ENCODE data around the gene MYDGF. TPM values are rescaled to one million over a fixed set of nuclear protein-coding genes. Genes with fewer than 3 reads are reported as not detected.

MYDGF gene
- total RNA-seq, 4 donors from 2014 or later, result 33.2 to 52.5 (median 41.5) TPM

DNA sequence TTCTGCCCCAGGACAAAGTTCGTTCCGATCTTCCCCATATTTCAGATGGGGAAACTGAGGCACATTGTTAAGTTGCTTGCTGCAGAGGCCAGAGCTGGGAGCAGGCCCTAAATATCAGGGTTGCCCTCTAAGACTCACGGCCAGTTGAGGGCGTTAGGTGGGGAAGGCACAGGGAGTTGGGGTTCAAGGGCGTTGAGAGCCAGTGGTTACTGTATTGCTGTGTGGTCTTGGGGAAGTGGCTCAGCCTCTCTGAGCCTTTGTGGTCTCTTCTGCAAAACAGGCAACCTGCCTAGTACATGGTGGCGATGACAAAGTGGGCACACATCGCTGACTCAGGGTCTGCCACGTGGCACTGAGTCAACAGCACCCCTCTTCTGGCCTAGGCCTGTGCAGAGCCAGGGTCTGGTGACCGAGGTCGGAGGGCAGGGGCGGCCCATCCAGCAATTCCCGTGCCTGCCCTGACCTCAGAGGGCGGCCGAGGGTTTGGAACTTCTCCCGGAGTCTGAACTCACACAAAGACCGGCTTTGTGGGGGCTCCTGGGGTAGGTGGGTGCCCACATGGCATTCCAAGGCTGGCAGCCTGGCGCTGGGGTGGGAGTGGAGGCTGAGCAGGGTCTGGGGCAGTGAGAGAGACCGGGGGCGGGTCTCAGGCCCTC, 20.6 kb downstream of the MYDGF start:
- WGBS, 2 donors, result 79 to 97% methylated on average over 6 to 8 of the region's 19 CpGs
- H3K9me3 ChIP-seq, result no peaks in the 10 kb centered on the region
- peak overlapping the region in 1 of 4 donors; percentile 14 for H3K27ac ChIP-seq
- peaks cover 0 to 35% (median 9%) of the 10 kb centered on the region in 3 donors for H3K4me1 ChIP-seq
- H3K4me3 ChIP-seq, result no peak overlapping the region
- DNase-seq, result no peak
- H3K27me3 ChIP-seq, result no peaks in the 10 kb centered on the region
- H3K36me3 ChIP-seq, result peaks cover 0 to 26% (median 4%) of the 10 kb centered on the region in 3 donors
- intact Hi-C loops (cut with DNase I), result no loop called here
- TF ChIP-seq POLR2A (IDR thresholded peaks at IDR 0.05), result no peak
- TF ChIP-seq, protein P1, sequence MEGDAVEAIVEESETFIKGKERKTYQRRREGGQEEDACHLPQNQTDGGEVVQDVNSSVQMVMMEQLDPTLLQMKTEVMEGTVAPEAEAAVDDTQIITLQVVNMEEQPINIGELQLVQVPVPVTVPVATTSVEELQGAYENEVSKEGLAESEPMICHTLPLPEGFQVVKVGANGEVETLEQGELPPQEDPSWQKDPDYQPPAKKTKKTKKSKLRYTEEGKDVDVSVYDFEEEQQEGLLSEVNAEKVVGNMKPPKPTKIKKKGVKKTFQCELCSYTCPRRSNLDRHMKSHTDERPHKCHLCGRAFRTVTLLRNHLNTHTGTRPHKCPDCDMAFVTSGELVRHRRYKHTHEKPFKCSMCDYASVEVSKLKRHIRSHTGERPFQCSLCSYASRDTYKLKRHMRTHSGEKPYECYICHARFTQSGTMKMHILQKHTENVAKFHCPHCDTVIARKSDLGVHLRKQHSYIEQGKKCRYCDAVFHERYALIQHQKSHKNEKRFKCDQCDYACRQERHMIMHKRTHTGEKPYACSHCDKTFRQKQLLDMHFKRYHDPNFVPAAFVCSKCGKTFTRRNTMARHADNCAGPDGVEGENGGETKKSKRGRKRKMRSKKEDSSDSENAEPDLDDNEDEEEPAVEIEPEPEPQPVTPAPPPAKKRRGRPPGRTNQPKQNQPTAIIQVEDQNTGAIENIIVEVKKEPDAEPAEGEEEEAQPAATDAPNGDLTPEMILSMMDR (IDR thresholded peaks at IDR 0.05), result no peak

DNA sequence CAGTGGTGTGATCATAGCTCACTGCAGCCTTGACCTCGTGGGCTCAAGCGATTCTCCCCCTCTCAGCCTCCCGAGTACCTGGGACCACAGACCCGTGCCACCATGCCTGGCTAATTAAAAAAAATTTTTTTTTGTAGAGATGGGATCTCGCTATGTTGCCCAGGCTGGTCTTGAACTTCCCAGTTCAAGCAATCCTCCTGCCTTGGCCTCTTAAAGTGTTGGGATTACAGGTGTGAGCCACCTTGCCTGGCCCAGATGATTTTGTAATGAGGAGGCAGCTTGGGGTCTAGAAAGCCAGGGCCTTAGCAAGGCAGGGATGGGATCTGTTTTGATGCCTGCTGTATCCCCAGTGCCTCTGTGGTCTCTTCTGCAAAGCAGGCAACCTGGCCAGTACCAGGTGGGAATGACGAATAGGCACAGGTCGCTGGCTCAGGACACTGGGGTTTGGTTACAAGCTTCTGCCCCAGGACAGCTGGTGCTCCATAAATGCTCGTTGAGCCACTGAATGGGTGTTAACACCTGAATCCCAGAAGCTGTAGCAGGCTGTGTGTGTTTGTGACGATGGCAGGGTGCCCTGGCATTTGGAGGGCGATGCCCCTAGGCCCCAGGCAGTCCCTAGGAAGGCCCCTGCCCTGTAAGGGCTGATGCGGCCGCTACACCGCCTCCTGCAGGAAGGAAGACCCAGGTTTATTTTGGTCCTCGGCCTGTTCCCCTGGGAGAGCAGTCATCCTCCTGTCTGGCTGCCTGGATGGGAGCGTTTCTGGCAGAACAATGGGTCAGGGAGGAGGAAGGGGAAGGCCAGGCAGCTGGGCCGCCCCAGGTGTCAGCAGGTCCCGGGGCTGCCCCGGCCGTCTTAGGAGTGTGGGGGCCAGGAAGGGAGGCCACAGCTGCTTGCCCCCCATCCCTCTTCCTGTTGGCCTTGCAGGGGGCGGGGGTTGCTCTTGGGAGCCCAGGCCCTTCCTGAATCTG, 22.2 kb downstream of the MYDGF start:
- peaks cover 0 to 17% (median 4%) of the 10 kb centered on the region in 3 donors for H3K36me3 ChIP-seq
- DNase-seq, result no peak
- intact Hi-C loops (cut with DNase I), result no loop called here
- TF ChIP-seq POLR2A (IDR thresholded peaks at IDR 0.05), result no peak
- TF ChIP-seq, protein P1 (IDR thresholded peaks at IDR 0.05), result no peak
- H3K27me3 ChIP-seq, result no peaks in the 10 kb centered on the region
- H3K9me3 ChIP-seq, result no peaks in the 10 kb centered on the region
- peak overlapping the region in 3 of 4 donors; percentile 56 to 70 (median 59) for H3K27ac ChIP-seq
- no peak overlapping the region for H3K4me3 ChIP-seq
- 73 to 76% methylated on average over 6 to 7 of the region's 20 CpGs for WGBS, 2 donors
- H3K4me1 ChIP-seq, result peaks cover 0 to 35% (median 9%) of the 10 kb centered on the region in 3 donors

DNA sequence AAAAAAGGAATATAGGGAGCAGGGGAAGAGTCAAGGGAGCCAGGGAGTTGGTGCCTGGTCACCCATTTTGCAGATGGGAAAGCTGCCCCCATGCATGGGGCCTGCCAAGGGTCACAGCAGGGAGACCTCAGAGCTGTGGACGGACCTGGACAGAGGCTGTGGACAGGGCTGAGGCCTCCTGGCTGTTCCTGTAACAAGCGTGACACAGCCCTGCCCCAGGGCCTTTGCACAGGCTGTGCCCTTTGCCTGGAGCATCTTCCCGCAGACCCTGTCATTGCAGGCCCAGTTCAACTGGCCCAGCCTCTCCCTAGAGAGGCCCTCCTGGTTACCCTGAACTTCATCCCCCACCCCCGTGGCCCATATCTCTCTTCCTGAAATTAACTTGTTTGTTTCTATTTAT, 24.4 kb downstream of the MYDGF start:
- intact Hi-C loops (cut with DNase I), result no loop called here
- WGBS, 2 donors, result 93 to 100% methylated on average over 4 of the region's 4 CpGs
- Histone ChIP-seq H3K27ac (peak overlapping the region in 1 of 4 donors; percentile 56), H3K4me1 (peaks cover 9 to 45% (median 15%) of the 10 kb centered on the region in 3 donors), H3K36me3 (no peaks in the 10 kb centered on the region), H3K9me3 (no peaks in the 10 kb centered on the region), H3K4me3 (no peak overlapping the region), H3K27me3 (no peaks in the 10 kb centered on the region)
- DNase-seq, result no peak
- no peak for TF ChIP-seq POLR2A (IDR thresholded peaks at IDR 0.05)
- TF ChIP-seq, protein P1 (IDR thresholded peaks at IDR 0.05), result no peak

DNA sequence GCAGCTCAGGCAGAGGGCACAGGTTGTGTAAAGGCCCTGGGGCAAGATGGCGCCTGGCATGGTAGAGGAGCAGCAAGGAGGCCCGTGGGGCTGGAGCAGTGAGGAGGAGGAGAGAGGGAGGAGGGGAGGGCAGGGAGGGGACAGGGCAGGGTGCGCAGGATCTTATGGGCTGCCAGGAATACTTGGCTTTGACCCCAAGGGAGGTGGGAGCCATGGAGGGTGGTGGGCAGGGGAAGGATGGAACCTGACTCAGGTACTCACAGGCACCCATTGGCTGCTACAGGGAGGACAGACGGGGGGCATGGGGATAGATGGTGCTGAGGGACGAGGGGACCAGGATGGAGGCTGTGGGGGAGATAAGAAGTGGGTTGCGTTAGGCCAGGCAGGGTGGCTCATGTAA, 27.5 kb downstream of the MYDGF start:
- Histone ChIP-seq H3K36me3 (no peaks in the 10 kb centered on the region), H3K4me3 (no peak overlapping the region), H3K9me3 (no peaks in the 10 kb centered on the region), H3K27ac (no peak overlapping the region), H3K4me1 (peaks cover 21 to 44% (median 29%) of the 10 kb centered on the region in 3 donors), H3K27me3 (no peaks in the 10 kb centered on the region)
- DNase-seq, result no peak
- TF ChIP-seq, protein P1 (IDR thresholded peaks at IDR 0.05), result no peak
- intact Hi-C loops (cut with DNase I), result no loop called here
- WGBS, 2 donors, result 77 to 93% methylated on average over 5 to 6 of the region's 6 CpGs

GRCh38 chr19:4641132-4641531, 29.0 kb downstream of the MYDGF start:
- DNase-seq, result no peak
- Histone ChIP-seq H3K9me3 (no peaks in the 10 kb centered on the region), H3K27me3 (peaks cover 0 to under 1% (median 0%) of the 10 kb centered on the region in 4 donors), H3K4me3 (peak overlapping the region in 3 of 4 donors; percentile 63 to 89 (median 70)), H3K36me3 (no peaks in the 10 kb centered on the region), H3K4me1 (peaks cover 21 to 43% (median 29%) of the 10 kb centered on the region in 3 donors), H3K27ac (peak overlapping the region in 2 of 4 donors; percentile 79 to 84)
- intact Hi-C loops (cut with DNase I), result no loop called here
- 78 to 100% methylated on average over 2 to 8 of the region's 14 CpGs for WGBS, 2 donors
- TF ChIP-seq, protein P1 (IDR thresholded peaks at IDR 0.05), result no peak
- no peak for TF ChIP-seq POLR2A (IDR thresholded peaks at IDR 0.05)

All from esophagus squamous epithelium (tissue), 5 donors.